BLaER1 treated with 17β-estradiol and CSF1 and Interleukin-3, amounts not matched to agents 10 nM and 100 nM (cell line): ENCODE measurements around the gene TINAGL1.
"Not testable (repeated sequence)": the region's sequence is repeated elsewhere in the genome, so short reads cannot be mapped to it uniquely, and the experiment has no call there.

Source experiments
- H3K27ac ChIP-seq, 11 experiments: shearing (Covaris generic); formaldehyde crosslinking; 2 replicates each; pipeline ENCODE4 v1.8.1; 2022
- H3K27me3 ChIP-seq, 11 experiments: shearing (Covaris generic); formaldehyde crosslinking; 2 replicates each; pipeline ENCODE4 v1.8.1; 2022
- H3K36me3 ChIP-seq, 11 experiments: shearing (Covaris generic); formaldehyde crosslinking; 2 replicates each; pipeline ENCODE4 v1.8.1; 2022
- H3K4me1 ChIP-seq, 10 experiments: shearing (Covaris generic); formaldehyde crosslinking; 2 replicates each; pipeline ENCODE4 v1.8.1; 2022
- H3K4me2 ChIP-seq, 11 experiments: shearing (Covaris generic); formaldehyde crosslinking; 2 replicates each; pipeline ENCODE4 v1.8.1; 2022
- H3K4me3 ChIP-seq, 10 experiments: shearing (Covaris generic); formaldehyde crosslinking; 2 replicates each; pipeline ENCODE4 v1.8.1; 2022
- H3K9ac ChIP-seq, 11 experiments: shearing (Covaris generic); formaldehyde crosslinking; 2 replicates each; pipeline ENCODE4 v1.8.1; 2022
- H3K9me3 ChIP-seq, 11 experiments: shearing (Covaris generic); formaldehyde crosslinking; replicated peaks in 1 of 11; 2 replicates each; pipeline ENCODE4 v1.8.1; 2022
- H4K20me1 ChIP-seq, 11 experiments: shearing (Covaris generic); formaldehyde crosslinking; 2 replicates each; pipeline ENCODE4 v1.8.1; 2022
- Cebpa-rat ChIP-seq, 11 experiments: shearing (Covaris generic); IDR thresholded peaks; 2 replicates each; pipeline ENCODE4 v1.8.1; 2022

The TINAGL1 gene

DNA sequence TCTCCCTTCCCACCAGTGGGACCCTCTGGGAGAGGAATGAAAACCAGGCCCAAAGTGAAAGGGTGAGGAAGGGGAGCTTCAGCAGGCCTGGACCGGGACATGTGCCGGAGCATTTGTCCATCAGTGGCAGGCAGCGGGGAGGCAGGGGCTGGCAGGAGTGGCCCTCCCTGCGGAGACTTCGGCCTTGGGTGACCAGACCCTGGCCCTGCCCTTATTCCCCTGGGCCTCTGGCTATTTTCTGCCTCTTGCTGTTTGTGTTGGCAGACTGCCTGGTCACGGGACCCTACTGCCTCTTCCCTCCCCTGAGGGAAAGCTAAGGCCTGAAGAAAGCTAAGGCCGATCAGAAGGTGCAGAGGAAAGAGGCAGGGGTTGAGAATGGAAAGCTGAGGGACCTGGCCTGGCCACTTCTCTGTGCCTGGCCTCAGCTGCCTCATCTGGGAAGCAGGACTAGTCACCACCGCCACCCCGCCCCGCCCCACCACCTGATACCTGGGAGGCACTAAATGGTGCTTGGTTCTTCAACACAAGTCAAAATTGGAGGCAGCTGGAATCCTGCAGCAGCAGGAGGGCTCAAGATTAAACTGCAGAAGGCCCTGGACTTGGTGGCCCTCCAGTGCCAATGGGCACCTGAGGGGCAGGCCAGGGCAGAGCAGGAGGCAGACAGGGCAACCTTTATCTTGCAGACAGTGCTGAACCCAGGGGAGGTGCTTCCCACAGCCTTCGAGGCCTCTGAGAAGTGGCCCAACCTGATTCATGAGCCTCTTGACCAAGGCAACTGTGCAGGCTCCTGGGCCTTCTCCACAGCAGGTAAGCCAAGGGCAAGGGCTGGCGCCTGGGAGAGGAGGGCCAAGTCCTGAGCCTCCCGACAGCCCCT, 7.9 kb downstream of the TINAGL1 start:
- TF ChIP-seq Cebpa-rat (IDR thresholded peaks at IDR 0.05): no peak
- peak overlapping the region; percentile 70 to 98 (median 78) for H3K4me2 ChIP-seq
- no peaks in the 10 kb centered on the region for H3K36me3 ChIP-seq
- peak overlapping the region in 2 of 10 experiments; percentile 20 to 25; a peak in 2 of 20 replicates for H3K4me3 ChIP-seq
- no peaks in the 10 kb centered on the region for H3K9me3 ChIP-seq
- H4K20me1 ChIP-seq: peaks cover 0 to 9% (median 0%) of the 10 kb centered on the region in 11 experiments; a peak in 1 of 22 replicates
- H3K27me3 ChIP-seq: peaks cover 10 to 28% (median 20%) of the 10 kb centered on the region in 11 experiments; a peak in 20 of 22 replicates
- peak overlapping the region in 8 of 11 experiments; percentile 13 to 68 (median 34); a peak in 15 of 22 replicates for H3K9ac ChIP-seq
- H3K4me1 ChIP-seq: peaks cover 43 to 98% (median 82%) of the 10 kb centered on the region in 10 experiments
- H3K27ac ChIP-seq: peak overlapping the region in 8 of 11 experiments; percentile 17 to 70 (median 47); a peak in 14 of 22 replicates

DNA sequence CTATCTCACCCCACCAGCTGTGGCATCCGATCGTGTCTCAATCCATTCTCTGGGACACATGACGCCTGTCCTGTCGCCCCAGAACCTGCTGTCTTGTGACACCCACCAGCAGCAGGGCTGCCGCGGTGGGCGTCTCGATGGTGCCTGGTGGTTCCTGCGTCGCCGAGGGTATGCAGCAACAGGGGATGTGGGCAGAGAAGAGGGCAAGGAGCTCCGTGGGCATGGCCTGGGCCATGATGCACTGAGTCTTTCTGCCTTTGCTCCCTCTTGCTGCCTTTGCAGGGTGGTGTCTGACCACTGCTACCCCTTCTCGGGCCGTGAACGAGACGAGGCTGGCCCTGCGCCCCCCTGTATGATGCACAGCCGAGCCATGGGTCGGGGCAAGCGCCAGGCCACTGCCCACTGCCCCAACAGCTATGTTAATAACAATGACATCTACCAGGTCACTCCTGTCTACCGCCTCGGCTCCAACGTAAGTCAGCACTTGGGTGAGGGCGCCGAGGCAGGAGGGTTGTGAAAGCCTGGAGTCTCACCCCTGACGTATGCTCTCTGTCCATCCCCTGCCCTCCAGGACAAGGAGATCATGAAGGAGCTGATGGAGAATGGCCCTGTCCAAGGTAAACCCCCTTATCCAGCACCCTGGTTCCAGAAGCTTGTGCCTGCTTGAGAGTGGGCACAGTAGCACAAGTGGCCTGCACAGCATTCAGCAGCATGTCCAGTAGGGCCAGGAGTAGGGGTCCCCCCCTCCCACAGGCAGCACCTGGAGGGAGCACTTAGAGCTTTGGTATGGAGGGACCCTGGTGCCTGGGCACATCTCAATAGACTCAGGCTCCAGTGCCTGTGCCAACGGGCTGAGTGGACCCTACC, 8.8 kb downstream of the TINAGL1 start:
- peaks cover 43 to 91% (median 75%) of the 10 kb centered on the region in 10 experiments for H3K4me1 ChIP-seq
- TF ChIP-seq Cebpa-rat (IDR thresholded peaks at IDR 0.05): no peak
- no peak overlapping the region for H3K4me3 ChIP-seq
- peak overlapping the region in 5 of 11 experiments; percentile 30 to 70 (median 67); a peak in 7 of 22 replicates for H3K27ac ChIP-seq
- H3K9me3 ChIP-seq: no peaks in the 10 kb centered on the region
- H3K9ac ChIP-seq: peak overlapping the region in 5 of 11 experiments; percentile 2 to 68 (median 29); a peak in 6 of 22 replicates
- H3K4me2 ChIP-seq: peak overlapping the region; percentile 70 to 98 (median 78)
- H3K36me3 ChIP-seq: no peaks in the 10 kb centered on the region
- peaks cover 10 to 29% (median 22%) of the 10 kb centered on the region in 11 experiments; a peak in 20 of 22 replicates for H3K27me3 ChIP-seq
- peaks cover 0 to 9% (median 0%) of the 10 kb centered on the region in 11 experiments; a peak in 1 of 22 replicates for H4K20me1 ChIP-seq

DNA sequence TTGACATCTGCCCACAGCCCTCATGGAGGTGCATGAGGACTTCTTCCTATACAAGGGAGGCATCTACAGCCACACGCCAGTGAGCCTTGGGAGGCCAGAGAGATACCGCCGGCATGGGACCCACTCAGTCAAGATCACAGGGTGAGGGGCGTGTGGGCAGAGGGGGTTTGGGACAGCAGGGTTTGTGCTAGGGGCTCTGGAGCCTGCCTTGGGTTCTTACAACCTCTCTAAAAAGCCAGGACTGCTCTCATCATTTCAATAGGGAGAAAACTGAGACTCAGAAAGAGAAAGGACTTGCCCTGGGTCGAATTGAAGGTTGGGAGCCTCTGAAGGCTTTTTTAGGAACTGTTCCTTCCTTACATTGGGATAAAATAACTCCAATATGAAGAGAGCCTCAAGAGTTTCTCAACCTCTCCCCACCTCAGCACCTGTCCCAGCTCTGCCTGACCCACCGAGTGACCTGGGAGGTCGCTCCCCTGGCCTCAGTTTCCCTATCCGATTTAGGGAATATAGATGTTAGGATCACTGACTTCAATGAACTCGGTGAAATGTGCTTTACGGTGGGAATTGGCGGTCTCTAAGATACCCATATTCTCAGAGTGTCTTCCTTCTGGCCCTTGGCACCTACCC, 9.5 kb downstream of the TINAGL1 start:
- Histone ChIP-seq H3K9ac (0 out of 22 replicates have a peak overlapping the region, but pooled peaks of 1 of the 11 experiments have one; percentile 1), H3K27me3 (peaks cover 10 to 29% (median 22%) of the 10 kb centered on the region in 11 experiments; a peak in 20 of 22 replicates), H3K36me3 (no peaks in the 10 kb centered on the region), H3K27ac (no peak overlapping the region), H4K20me1 (peaks cover 0 to 9% (median 0%) of the 10 kb centered on the region in 11 experiments; a peak in 1 of 22 replicates), H3K9me3 (no peaks in the 10 kb centered on the region), H3K4me3 (no peak overlapping the region), H3K4me2 (peak overlapping the region in 8 of 11 experiments; percentile 70 to 98 (median 78); a peak in 15 of 22 replicates), H3K4me1 (peaks cover 43 to 84% (median 70%) of the 10 kb centered on the region in 10 experiments)
- no peak for TF ChIP-seq Cebpa-rat (IDR thresholded peaks at IDR 0.05)

DNA sequence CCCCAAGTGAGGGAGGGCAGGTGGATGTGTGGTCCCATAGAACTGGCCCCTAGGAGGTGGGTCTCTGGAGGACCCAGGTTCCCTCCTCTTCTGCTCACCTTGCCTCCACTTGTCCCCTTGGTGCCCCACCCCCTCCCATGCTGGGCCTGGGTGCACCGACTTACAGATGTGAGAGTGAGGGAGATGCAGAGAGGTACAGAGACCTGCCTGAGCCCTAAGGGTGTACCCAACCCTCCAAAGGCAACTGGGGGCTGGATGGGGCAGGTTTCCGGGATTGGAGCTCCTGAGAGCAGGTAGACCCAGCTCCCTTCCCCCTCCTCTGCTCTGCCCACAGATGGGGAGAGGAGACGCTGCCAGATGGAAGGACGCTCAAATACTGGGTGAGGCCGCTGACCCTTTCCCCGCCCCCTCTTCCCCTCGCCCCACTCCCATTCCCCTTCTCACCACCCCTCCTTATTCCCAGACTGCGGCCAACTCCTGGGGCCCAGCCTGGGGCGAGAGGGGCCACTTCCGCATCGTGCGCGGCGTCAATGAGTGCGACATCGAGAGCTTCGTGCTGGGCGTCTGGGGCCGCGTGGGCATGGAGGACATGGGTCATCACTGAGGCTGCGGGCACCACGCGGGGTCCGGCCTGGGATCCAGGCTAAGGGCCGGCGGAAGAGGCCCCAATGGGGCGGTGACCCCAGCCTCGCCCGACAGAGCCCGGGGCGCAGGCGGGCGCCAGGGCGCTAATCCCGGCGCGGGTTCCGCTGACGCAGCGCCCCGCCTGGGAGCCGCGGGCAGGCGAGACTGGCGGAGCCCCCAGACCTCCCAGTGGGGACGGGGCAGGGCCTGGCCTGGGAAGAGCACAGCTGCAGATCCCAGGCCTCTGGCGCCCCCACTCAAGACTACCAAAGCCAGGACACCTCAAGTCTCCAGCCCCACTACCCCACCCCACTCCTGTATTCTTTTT, 10.3 kb downstream of the TINAGL1 start:
- no peak overlapping the region; a peak in 1 of 22 replicates for H3K27ac ChIP-seq
- peaks cover 43 to 82% (median 72%) of the 10 kb centered on the region in 10 experiments for H3K4me1 ChIP-seq

DNA sequence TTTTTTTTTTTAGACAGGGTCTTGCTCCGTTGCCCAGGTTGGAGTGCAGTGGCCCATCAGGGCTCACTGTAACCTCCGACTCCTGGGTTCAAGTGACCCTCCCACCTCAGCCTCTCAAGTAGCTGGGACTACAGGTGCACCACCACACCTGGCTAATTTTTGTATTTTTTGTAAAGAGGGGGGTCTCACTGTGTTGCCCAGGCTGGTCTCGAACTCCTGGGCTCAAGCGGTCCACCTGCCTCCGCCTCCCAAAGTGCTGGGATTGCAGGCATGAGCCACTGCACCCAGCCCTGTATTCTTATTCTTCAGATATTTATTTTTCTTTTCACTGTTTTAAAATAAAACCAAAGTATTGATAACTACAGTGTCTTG, 11.0 kb downstream of the TINAGL1 start:
- H4K20me1 ChIP-seq, H3K36me3 ChIP-seq, H3K9ac ChIP-seq, H3K9me3 ChIP-seq, H3K27ac ChIP-seq, H3K4me3 ChIP-seq: not testable (repeated sequence)
- peaks cover 43 to 82% (median 77%) of the 10 kb centered on the region in 10 experiments for H3K4me1 ChIP-seq
- peaks cover 10 to 29% (median 22%) of the 10 kb centered on the region in 11 experiments; a peak in 20 of 22 replicates for H3K27me3 ChIP-seq
- peak overlapping the region in 10 of 11 experiments; percentile 34 to 92 (median 76); a peak in 16 of 22 replicates for H3K4me2 ChIP-seq

More for the DNA sequence above, 10.3 kb downstream of the TINAGL1 start:
- Histone ChIP-seq H3K9me3 (no peaks in the 10 kb centered on the region), H3K36me3 (no peaks in the 10 kb centered on the region), H3K27me3 (peaks cover 10 to 29% (median 22%) of the 10 kb centered on the region in 11 experiments; a peak in 20 of 22 replicates), H3K9ac (peak overlapping the region in 1 of 11 experiments; percentile 5; a peak in 1 of 22 replicates), H3K4me2 (peak overlapping the region; percentile 3 to 98 (median 47); a peak in 17 of 22 replicates), H4K20me1 (peaks cover 0 to 9% (median 0%) of the 10 kb centered on the region in 11 experiments; a peak in 1 of 22 replicates), H3K4me3 (no peak overlapping the region)
- TF ChIP-seq Cebpa-rat (IDR thresholded peaks at IDR 0.05): no peak

DNA sequence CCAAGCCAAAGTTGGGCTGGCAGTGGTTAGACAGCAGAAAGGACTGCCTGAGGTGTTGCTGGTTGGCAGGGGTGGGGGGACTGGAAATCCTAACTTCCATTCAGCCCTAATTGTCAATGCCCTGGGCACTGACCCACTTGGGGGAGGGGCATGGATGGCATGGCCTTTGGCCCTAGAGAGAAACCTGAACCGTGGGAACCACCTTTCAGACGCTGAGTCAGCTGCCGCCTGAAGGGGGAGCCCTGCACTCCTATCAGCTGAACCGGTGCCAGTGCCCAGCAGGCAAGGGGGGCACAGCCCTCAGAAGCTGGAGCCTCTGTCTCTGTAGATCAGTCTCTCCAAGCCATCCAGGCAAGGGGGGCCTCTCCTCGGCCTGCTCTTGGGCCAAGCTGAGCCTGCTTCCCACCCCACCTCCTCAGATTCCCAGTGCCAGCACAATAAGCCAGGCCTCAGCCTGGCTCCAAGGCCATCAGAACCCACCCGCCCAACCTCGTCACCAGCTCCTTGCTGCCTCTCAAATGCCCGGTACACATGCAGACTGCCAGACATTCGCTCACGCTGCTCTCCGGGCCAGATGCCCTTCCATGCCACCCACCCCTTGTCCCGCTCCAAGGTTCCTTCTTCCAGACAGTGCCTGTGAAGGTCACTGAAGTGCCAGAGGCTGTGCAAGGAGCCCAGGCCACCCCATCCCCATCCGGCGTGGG, 11.6 kb downstream of the TINAGL1 start:
- no peak overlapping the region; a peak in 1 of 22 replicates for H3K27ac ChIP-seq
- H3K4me2 ChIP-seq: peak overlapping the region; percentile 70 to 92 (median 81)
- peaks cover 43 to 82% (median 77%) of the 10 kb centered on the region in 10 experiments for H3K4me1 ChIP-seq
- H3K9ac ChIP-seq: peak overlapping the region in 3 of 11 experiments; percentile 3 to 54 (median 47); a peak in 3 of 22 replicates
- H3K36me3 ChIP-seq: no peaks in the 10 kb centered on the region
- H4K20me1 ChIP-seq: peaks cover 0 to 9% (median 0%) of the 10 kb centered on the region in 11 experiments; a peak in 1 of 22 replicates
- peaks cover 10 to 29% (median 22%) of the 10 kb centered on the region in 11 experiments; a peak in 20 of 22 replicates for H3K27me3 ChIP-seq
- no peaks in the 10 kb centered on the region for H3K9me3 ChIP-seq
- no peak for TF ChIP-seq Cebpa-rat (IDR thresholded peaks at IDR 0.05)
- no peak overlapping the region for H3K4me3 ChIP-seq
